H9 (cell line): Measurements from ENCODE around the gene NRG3. TPM values are rescaled to one million over a fixed set of nuclear protein-coding genes. Genes with fewer than 3 reads are reported as not detected.

Experiments
- DNase-seq: peaks from one replicate; pipeline ENCODE4 v3.0.0-alpha.2; 2017
- H2AFZ ChIP-seq: one replicate; pipeline ENCODE4 v1.6.1; 2013; ENCODE audit warnings: mild to moderate bottlenecking, low read length, control low read depth, moderate library complexity
- H2AK5ac ChIP-seq: 2 replicates; pipeline ENCODE4 v1.6.1; 2013; ENCODE audit warnings: low read length, control low read depth, mixed read lengths; ENCODE audit not compliant: insufficient read length
- H2BK120ac ChIP-seq: one replicate; pipeline ENCODE4 v1.6.1; 2013; ENCODE audit warnings: low read depth, mild to moderate bottlenecking, low read length, control low read depth, inconsistent platforms; ENCODE audit not compliant: poor library complexity, severe bottlenecking
- H2BK12ac ChIP-seq: 2 replicates; pipeline ENCODE4 v1.6.1; 2013; ENCODE audit warnings: low read length, control low read depth, mixed read lengths, low read depth; ENCODE audit not compliant: insufficient read length
- H2BK15ac ChIP-seq: 2 replicates; pipeline ENCODE4 v1.6.1; 2013; ENCODE audit warnings: low read depth, low read length, control low read depth
- H2BK20ac ChIP-seq: one replicate; pipeline ENCODE4 v1.6.1; 2013; ENCODE audit warnings: low read depth, mild to moderate bottlenecking, low read length, control low read depth, inconsistent platforms; ENCODE audit not compliant: poor library complexity, severe bottlenecking
- H2BK5ac ChIP-seq: 2 replicates; pipeline ENCODE4 v1.6.1; 2013; ENCODE audit warnings: low read length, control low read depth, mixed read lengths; ENCODE audit not compliant: insufficient read length
- H3K14ac ChIP-seq: 2 replicates; pipeline ENCODE4 v1.6.1; 2013; ENCODE audit warnings: low read length, control low read depth; ENCODE audit not compliant: insufficient read depth
- H3K18ac ChIP-seq: 2 replicates; pipeline ENCODE4 v1.6.1; 2013; ENCODE audit warnings: low read depth, mild to moderate bottlenecking, mixed read lengths, low read length, control low read depth; ENCODE audit not compliant: insufficient read length
- H3K23ac ChIP-seq: 2 replicates; pipeline ENCODE4 v1.6.1; 2013; ENCODE audit warnings: low read length, control low read depth, mixed read lengths, low read depth; ENCODE audit not compliant: insufficient read length
- H3K23me2 ChIP-seq: 2 replicates; pipeline ENCODE4 v1.6.1; 2013; ENCODE audit warnings: low read depth, mild to moderate bottlenecking, mixed read lengths, low read length, control low read depth; ENCODE audit not compliant: insufficient read length, poor library complexity, severe bottlenecking
- H3K27ac ChIP-seq: 2 replicates; pipeline ENCODE4 v1.5.1; 2013; ENCODE audit warnings: low read length, control low read depth, mixed read lengths, low read depth; ENCODE audit not compliant: insufficient read length
- H3K27me3 ChIP-seq: 2 replicates; pipeline ENCODE4 v1.6.1; 2013; ENCODE audit warnings: low read length, control low read depth, inconsistent platforms; ENCODE audit not compliant: insufficient read depth
- H3K4ac ChIP-seq: 2 replicates; pipeline ENCODE4 v1.6.1; 2013; ENCODE audit warnings: low read depth, mild to moderate bottlenecking, control low read depth, inconsistent platforms, low read length, moderate library complexity
- H3K4me1 ChIP-seq: 2 replicates; pipeline ENCODE4 v1.6.1; 2013; ENCODE audit warnings: low read length, control low read depth, inconsistent platforms; ENCODE audit not compliant: insufficient read depth
- H3K4me2 ChIP-seq: 2 replicates; pipeline ENCODE4 v1.6.1; 2013; ENCODE audit warnings: low read length, control low read depth, mixed read lengths; ENCODE audit not compliant: insufficient read length, insufficient read depth
- H3K56ac ChIP-seq: 2 replicates; pipeline ENCODE4 v1.6.1; 2013; ENCODE audit warnings: low read depth, mild to moderate bottlenecking, mixed read lengths, low read length, control low read depth; ENCODE audit not compliant: insufficient read length
- H3K79me1 ChIP-seq: 2 replicates; pipeline ENCODE4 v1.6.1; 2013; ENCODE audit warnings: low read depth, mild to moderate bottlenecking, moderate library complexity, low read length, control low read depth, inconsistent platforms; ENCODE audit not compliant: insufficient read depth, poor library complexity, severe bottlenecking
- H3K79me2 ChIP-seq: 2 replicates; pipeline ENCODE4 v1.6.1; 2013; ENCODE audit warnings: low read length, control low read depth, inconsistent platforms; ENCODE audit not compliant: insufficient read depth
- H3K9ac ChIP-seq: 2 replicates; pipeline ENCODE4 v1.6.1; 2013; ENCODE audit warnings: low read length, control low read depth, mixed read lengths; ENCODE audit not compliant: insufficient read length; ENCODE audit errors: extremely low read depth
- H3K9me3 ChIP-seq: one replicate; pipeline ENCODE4 v1.6.1; 2013; ENCODE audit warnings: low read depth, low read length, inconsistent platforms; ENCODE audit not compliant: control insufficient read depth
- H3T11ph ChIP-seq: one replicate; pipeline ENCODE4 v1.6.1; 2013; ENCODE audit warnings: mild to moderate bottlenecking, low read length, control low read depth, inconsistent platforms
- H4K20me1 ChIP-seq: one replicate; pipeline ENCODE4 v1.6.1; 2013; ENCODE audit not compliant: control insufficient read depth, insufficient read length, insufficient read depth
- H4K5ac ChIP-seq: 2 replicates; pipeline ENCODE4 v1.6.1; 2013; ENCODE audit warnings: low read depth, mild to moderate bottlenecking, mixed read lengths, low read length, control low read depth; ENCODE audit not compliant: insufficient read length
- H4K8ac ChIP-seq: replicated peaks from 2 replicates; pipeline ENCODE4 v1.6.1; 2013; ENCODE audit warnings: low read length, control low read depth, mixed read lengths, low read depth; ENCODE audit not compliant: insufficient read length
- H4K91ac ChIP-seq: 2 replicates; pipeline ENCODE4 v1.6.1; 2013; ENCODE audit warnings: low read depth, mild to moderate bottlenecking, moderate library complexity, mixed read lengths, low read length, control low read depth; ENCODE audit not compliant: insufficient read length
- H3K27ac Mint-ChIP-seq, 3 experiments: 2 replicates in 2 of 3; 3 replicates in 1 of 3; pipeline ENCODE4 v1.8.0; 2020 to 2021; ENCODE audit warnings: mixed read lengths in 3 of 3, mild to moderate bottlenecking in 1 of 3, moderate library complexity in 1 of 3
- H3K27me3 Mint-ChIP-seq: 2 replicates; pipeline ENCODE4 v1.8.0; 2021; ENCODE audit warnings: low read depth, mild to moderate bottlenecking, moderate library complexity, mixed read lengths
- H3K36me3 Mint-ChIP-seq, 3 experiments: 2 replicates in 2 of 3; 3 replicates in 1 of 3; pipeline ENCODE4 v1.8.0; 2020 to 2021; ENCODE audit warnings: low read depth in 3 of 3, mixed read lengths in 3 of 3; ENCODE audit not compliant: insufficient read depth in 1 of 3
- H3K4me1 Mint-ChIP-seq, 2 experiments: 2 replicates each; pipeline ENCODE4 v1.8.0; 2020; ENCODE audit warnings: mixed read lengths in 2 of 2
- H3K4me3 Mint-ChIP-seq, 2 experiments: 2 replicates in 1 of 2; 3 replicates in 1 of 2; pipeline ENCODE4 v1.8.0; 2020 to 2021; ENCODE audit warnings: mild to moderate bottlenecking in 2 of 2, mixed read lengths in 2 of 2, moderate library complexity in 1 of 2
- H3K9me3 Mint-ChIP-seq, 2 experiments: 2 replicates in 1 of 2; 3 replicates in 1 of 2; pipeline ENCODE4 v1.8.0; 2020; ENCODE audit warnings: mild to moderate bottlenecking in 2 of 2, mixed read lengths in 2 of 2, moderate library complexity in 1 of 2
- CTCF ChIP-seq: fragments of 200-600 bp; sonication (generic); conservative IDR thresholded peaks from 3 replicates; pipeline ENCODE4 v1.8.0; 2021; ENCODE audit warnings: antibody characterized with exemption, mild to moderate bottlenecking
- WGBS: extraction: QIAGEN DNeasy Blood & Tissue Kit; methylation state at CpG from one replicate; pipeline ENCODE4 v1.1.7; 2013; ENCODE audit warnings: missing lambda C conversion rate, low lambda C conversion rate, mixed read lengths; ENCODE audit not compliant: insufficient read length; ENCODE audit errors: extremely low coverage; 5-methylcytosine and 5-hydroxymethylcytosine counted together
- total RNA-seq: library from RNA; stranded (reverse); gene quantifications from 2 replicates; pipeline ENCODE4 v1.2.1, GENCODE V29; 2021

NRG3 gene
- total RNA-seq, 1 experiment from 2014 or later, result 1.6 TPM

GRCh38 chr10:82331716-82332115 is 456.7 kb downstream of the NRG3 start:
- Mint-ChIP-seq H3K27ac (no peak overlapping the region), H3K36me3 (no peaks in the 10 kb centered on the region), H3K4me3 (no peak overlapping the region), H3K27me3 (no peaks in the 10 kb centered on the region), H3K9me3 (no peaks in the 10 kb centered on the region), H3K4me1 (peaks cover 0 to 2% of the 10 kb centered on the region in 2 experiments; a peak in 2 of 4 replicates)
- H3K4ac ChIP-seq, result no peak overlapping the region
- H3K23ac ChIP-seq, result no peak overlapping the region
- no peak overlapping the region for H2BK15ac ChIP-seq
- H4K8ac ChIP-seq, result no peak overlapping the region
- H3T11ph ChIP-seq, result no peak overlapping the region
- DNase-seq, result no peak
- no peak overlapping the region for H2BK20ac ChIP-seq
- no peak overlapping the region for H2BK12ac ChIP-seq
- H3K9ac ChIP-seq, result no peak overlapping the region
- H3K4me2 ChIP-seq, result no peak overlapping the region
- no peaks in the 10 kb centered on the region for H3K27me3 ChIP-seq
- no peak overlapping the region for H4K5ac ChIP-seq
- H2BK120ac ChIP-seq, result no peak overlapping the region
- H3K4me1 ChIP-seq, result peaks cover 3% of the 10 kb centered on the region
- H3K27ac ChIP-seq, result no peak overlapping the region
- H2BK5ac ChIP-seq, result no peak overlapping the region
- H2AK5ac ChIP-seq, result no peak overlapping the region
- no peak for TF ChIP-seq CTCF
- no peak overlapping the region for H2AFZ ChIP-seq
- no peaks in the 10 kb centered on the region for H3K79me1 ChIP-seq
- no peak overlapping the region for H3K56ac ChIP-seq
- no peaks in the 10 kb centered on the region for H3K23me2 ChIP-seq
- no peaks in the 10 kb centered on the region for H3K79me2 ChIP-seq
- no peaks in the 10 kb centered on the region for H4K20me1 ChIP-seq
- WGBS, result no CpG with 5 or more reads among the region's 2 CpGs
- no peak overlapping the region for H4K91ac ChIP-seq
- H3K14ac ChIP-seq, result no peak overlapping the region
- H3K18ac ChIP-seq, result no peak overlapping the region
- no peaks in the 10 kb centered on the region for H3K9me3 ChIP-seq
